Neural progenitor cell (in vitro differentiated cells): Measurements from ENCODE around the gene CANT1.

Experiments
- EZH2 ChIP-seq: fragments of 200-600 bp; sonication (generic); IDR thresholded peaks from 2 replicates; pipeline ENCODE4 v1.6.1; 2017; ENCODE audit warnings: antibody characterized with exemption, mild to moderate bottlenecking, moderate library complexity
- EZH2phosphoT487 ChIP-seq: fragments of 200-600 bp; sonication (generic); IDR thresholded peaks from 2 replicates; pipeline ENCODE4 v1.6.1; 2017; ENCODE audit warnings: antibody characterized with exemption
- TF ChIP-seq, protein P1 (sequence below): fragments of 200-600 bp; sonication (generic); IDR thresholded peaks from 2 replicates; pipeline ENCODE4 v1.5.1; 2017; ENCODE audit warnings: antibody characterized with exemption, mild to moderate bottlenecking

DNA sequence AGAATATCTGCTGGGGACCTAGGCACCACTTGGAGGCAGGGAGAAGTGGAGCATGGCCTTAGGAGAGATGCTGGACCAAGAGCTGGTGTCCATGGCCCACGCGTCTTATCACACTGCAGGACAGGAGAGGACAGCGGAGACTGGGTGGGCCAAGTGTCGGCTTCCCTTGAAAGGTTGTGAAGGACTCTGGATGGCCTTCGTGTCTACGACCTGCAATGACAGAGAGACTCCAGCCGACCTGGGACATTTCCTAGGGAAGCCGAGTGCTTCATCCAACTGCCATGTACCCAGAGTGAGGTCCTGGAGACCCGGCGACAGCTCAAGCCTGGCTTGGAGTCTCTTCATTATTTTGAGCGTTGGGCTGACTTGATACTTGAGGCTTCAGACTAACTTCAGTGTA is 34.9 kb upstream of the CANT1 start:
- TF ChIP-seq, protein P1, sequence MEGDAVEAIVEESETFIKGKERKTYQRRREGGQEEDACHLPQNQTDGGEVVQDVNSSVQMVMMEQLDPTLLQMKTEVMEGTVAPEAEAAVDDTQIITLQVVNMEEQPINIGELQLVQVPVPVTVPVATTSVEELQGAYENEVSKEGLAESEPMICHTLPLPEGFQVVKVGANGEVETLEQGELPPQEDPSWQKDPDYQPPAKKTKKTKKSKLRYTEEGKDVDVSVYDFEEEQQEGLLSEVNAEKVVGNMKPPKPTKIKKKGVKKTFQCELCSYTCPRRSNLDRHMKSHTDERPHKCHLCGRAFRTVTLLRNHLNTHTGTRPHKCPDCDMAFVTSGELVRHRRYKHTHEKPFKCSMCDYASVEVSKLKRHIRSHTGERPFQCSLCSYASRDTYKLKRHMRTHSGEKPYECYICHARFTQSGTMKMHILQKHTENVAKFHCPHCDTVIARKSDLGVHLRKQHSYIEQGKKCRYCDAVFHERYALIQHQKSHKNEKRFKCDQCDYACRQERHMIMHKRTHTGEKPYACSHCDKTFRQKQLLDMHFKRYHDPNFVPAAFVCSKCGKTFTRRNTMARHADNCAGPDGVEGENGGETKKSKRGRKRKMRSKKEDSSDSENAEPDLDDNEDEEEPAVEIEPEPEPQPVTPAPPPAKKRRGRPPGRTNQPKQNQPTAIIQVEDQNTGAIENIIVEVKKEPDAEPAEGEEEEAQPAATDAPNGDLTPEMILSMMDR: no peak
- TF ChIP-seq EZH2 (no peak), EZH2phosphoT487 (no peak)
